PC-3 (cell line): ENCODE data around the gene KAZN. TPM values are rescaled to one million over a fixed set of nuclear protein-coding genes. Genes with fewer than 3 reads are reported as not detected.

Source experiments
- ATAC-seq: fragments of 200-7000 bp; cut with Tn5 transposase; 2 replicates; pipeline ENCODE4 v1.9.1; 2020; ENCODE audit warnings: mild to moderate bottlenecking, moderate library complexity
- BruUV-seq: library from RNA; stranded (reverse); fragments of 400-500 nt; replicated peaks from 2 replicates; lab custom pipeline; 2021; lab: Mats Ljungman, UMichigan
- CTCF ChIA-PET: fragments of 300-600 bp; sonication (Branson Sonifier 250); formaldehyde crosslinking; loops from one replicate; lab custom pipeline; 2022; ENCODE audit warnings: antibody characterized with exemption; lab: Charles Lee
- POLR2A ChIA-PET: fragments of 300-600 bp; sonication (Branson Sonifier 250); formaldehyde crosslinking; loops from one replicate; lab custom pipeline; 2022; ENCODE audit warnings: antibody characterized with exemption; ENCODE audit not compliant: unreplicated experiment; lab: Charles Lee
- DNase-seq: peaks from one replicate; pipeline ENCODE4 v3.0.0-alpha.2; 2015
- H2AFZ ChIP-seq: fragments of 300-600 bp; sonication (generic); 2 replicates; pipeline ENCODE4 v1.6.0; 2016; ENCODE audit warnings: antibody characterized with exemption, low read length
- H3F3A ChIP-seq: fragments of 300-600 bp; sonication (generic); one replicate; pipeline ENCODE4 v1.6.0; 2017; ENCODE audit warnings: antibody characterized with exemption, low read length, control low read depth, mild to moderate bottlenecking; ENCODE audit not compliant: unreplicated experiment
- H3K27ac ChIP-seq: fragments of 300-600 bp; sonication (generic); 2 replicates; pipeline ENCODE4 v1.5.1; 2016; ENCODE audit warnings: mild to moderate bottlenecking, low read length
- H3K27me3 ChIP-seq: fragments of 300-600 bp; sonication (generic); 2 replicates; pipeline ENCODE4 v1.6.1; 2016; ENCODE audit warnings: low read length, mixed read lengths
- H3K36me3 ChIP-seq: fragments of 300-600 bp; sonication (generic); 2 replicates; pipeline ENCODE4 v1.6.1; 2016; ENCODE audit warnings: low read depth, mixed run types, low read length, mixed read lengths
- H3K4me1 ChIP-seq: fragments of 300-600 bp; sonication (generic); 2 replicates; pipeline ENCODE4 v1.5.1; 2016; ENCODE audit warnings: low read length; ENCODE audit not compliant: insufficient read depth
- H3K4me2 ChIP-seq: fragments of 300-600 bp; sonication (generic); 2 replicates; pipeline ENCODE4 v1.6.0; 2016; ENCODE audit warnings: low read length
- H3K4me3 ChIP-seq: fragments of 300-600 bp; sonication (generic); 2 replicates; pipeline ENCODE4 v1.5.1; 2016; ENCODE audit warnings: mild to moderate bottlenecking, low read length, mixed read lengths
- H3K79me2 ChIP-seq: fragments of 300-600 bp; sonication (generic); 2 replicates; pipeline ENCODE4 v1.6.1; 2017; ENCODE audit warnings: low read length, mixed read lengths
- H3K9ac ChIP-seq: fragments of 300-600 bp; sonication (generic); 2 replicates; pipeline ENCODE4 v1.6.0; 2016; ENCODE audit warnings: mild to moderate bottlenecking, low read length
- H3K9me2 ChIP-seq: fragments of 300-600 bp; sonication (generic); replicated peaks from 2 replicates; pipeline ENCODE4 v1.6.1; 2016; ENCODE audit warnings: mixed run types, low read length, mixed read lengths
- H3K9me3 ChIP-seq: fragments of 300-600 bp; sonication (generic); 2 replicates; pipeline ENCODE4 v1.6.1; 2016; ENCODE audit warnings: low read length, mixed read lengths
- H4K20me1 ChIP-seq: fragments of 300-600 bp; sonication (generic); 2 replicates; pipeline ENCODE4 v1.6.1; 2016; ENCODE audit warnings: low read length, mixed read lengths
- EZH2 ChIP-seq: fragments of 300-600 bp; sonication (generic); IDR thresholded peaks from one replicate; pipeline ENCODE4 v1.6.1; 2017; ENCODE audit warnings: antibody characterized with exemption, mild to moderate bottlenecking, low read length; ENCODE audit not compliant: unreplicated experiment
- EZH2phosphoT487 ChIP-seq: fragments of 300-600 bp; sonication (generic); IDR thresholded peaks from 2 replicates; pipeline ENCODE4 v1.6.1; 2018; ENCODE audit warnings: mild to moderate bottlenecking, antibody characterized with exemption, low read length, borderline replicate concordance
- intact Hi-C: fragments of 100-400 bp; cut with micrococcal nuclease; formaldehyde crosslinking; loops from 2 replicates; pipeline ENCODE4 v1.9.0; 2023
- total RNA-seq: library from RNA; depleted of rRNA; stranded (reverse); fragments of >200 nt; gene quantifications from 2 replicates; pipeline ENCODE4 v1.2.3, GENCODE V29; 2014
- TF ChIP-seq, protein P1 (sequence below): fragments of 300-600 bp; sonication (generic); conservative IDR thresholded peaks from 2 replicates; pipeline ENCODE4 v1.5.1; 2017; ENCODE audit warnings: antibody characterized with exemption, low read depth, mild to moderate bottlenecking, low read length

KAZN gene
- total RNA-seq, 1 experiment from 2014 or later: 2.0 TPM

DNA sequence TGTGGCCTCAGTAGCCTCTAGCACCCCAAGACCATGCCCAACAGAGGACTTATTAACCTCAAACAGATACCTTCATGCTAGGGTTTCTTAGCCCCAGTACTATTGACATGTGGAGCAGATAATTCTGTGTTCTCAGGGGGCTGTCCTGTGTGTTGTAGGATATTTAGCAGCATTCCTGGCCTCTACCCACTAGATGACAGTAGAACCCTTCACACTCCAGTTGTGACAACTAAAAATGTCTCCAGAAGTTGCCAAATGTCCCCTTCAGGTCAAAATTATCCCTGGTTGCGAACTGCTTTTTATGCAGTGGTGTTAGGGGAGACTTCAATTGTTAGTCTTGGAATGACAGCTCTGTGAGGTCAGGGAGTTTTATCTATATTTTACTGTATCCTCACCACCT, 8.1 kb downstream of the KAZN start:
- TF ChIP-seq, protein P1, sequence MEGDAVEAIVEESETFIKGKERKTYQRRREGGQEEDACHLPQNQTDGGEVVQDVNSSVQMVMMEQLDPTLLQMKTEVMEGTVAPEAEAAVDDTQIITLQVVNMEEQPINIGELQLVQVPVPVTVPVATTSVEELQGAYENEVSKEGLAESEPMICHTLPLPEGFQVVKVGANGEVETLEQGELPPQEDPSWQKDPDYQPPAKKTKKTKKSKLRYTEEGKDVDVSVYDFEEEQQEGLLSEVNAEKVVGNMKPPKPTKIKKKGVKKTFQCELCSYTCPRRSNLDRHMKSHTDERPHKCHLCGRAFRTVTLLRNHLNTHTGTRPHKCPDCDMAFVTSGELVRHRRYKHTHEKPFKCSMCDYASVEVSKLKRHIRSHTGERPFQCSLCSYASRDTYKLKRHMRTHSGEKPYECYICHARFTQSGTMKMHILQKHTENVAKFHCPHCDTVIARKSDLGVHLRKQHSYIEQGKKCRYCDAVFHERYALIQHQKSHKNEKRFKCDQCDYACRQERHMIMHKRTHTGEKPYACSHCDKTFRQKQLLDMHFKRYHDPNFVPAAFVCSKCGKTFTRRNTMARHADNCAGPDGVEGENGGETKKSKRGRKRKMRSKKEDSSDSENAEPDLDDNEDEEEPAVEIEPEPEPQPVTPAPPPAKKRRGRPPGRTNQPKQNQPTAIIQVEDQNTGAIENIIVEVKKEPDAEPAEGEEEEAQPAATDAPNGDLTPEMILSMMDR: peak; percentile 55
- no peak for TF ChIP-seq EZH2
- no peak overlapping the region for H3K9ac ChIP-seq
- H3K4me3 ChIP-seq: no peak overlapping the region
- peak; percentile 30 for DNase-seq
- no peaks in the 10 kb centered on the region for H3K27me3 ChIP-seq
- ChIA-PET POLR2A (no interaction called here), CTCF (no interaction called here)
- H3K9me3 ChIP-seq: no peaks in the 10 kb centered on the region
- no peaks in the 10 kb centered on the region for H3K9me2 ChIP-seq
- H3K4me1 ChIP-seq: no peaks in the 10 kb centered on the region; the same call in 1 of the 2 replicates
- H3K36me3 ChIP-seq: no peaks in the 10 kb centered on the region
- no peaks in the 10 kb centered on the region for H4K20me1 ChIP-seq
- H3K4me2 ChIP-seq: no peak overlapping the region
- H3K79me2 ChIP-seq: no peaks in the 10 kb centered on the region
- ATAC-seq: peak; percentile 45
- no peak overlapping the region for H2AFZ ChIP-seq
- no peak overlapping the region for H3K27ac ChIP-seq
- intact Hi-C loops: loop anchor here (5.0 to 10.0 kb wide), 2 partner anchors 128 to 421 kb away; no protein-coding TSS in a partner anchor
- no TSS peak for BruUV-seq
- H3F3A ChIP-seq: no peaks in the 10 kb centered on the region

DNA sequence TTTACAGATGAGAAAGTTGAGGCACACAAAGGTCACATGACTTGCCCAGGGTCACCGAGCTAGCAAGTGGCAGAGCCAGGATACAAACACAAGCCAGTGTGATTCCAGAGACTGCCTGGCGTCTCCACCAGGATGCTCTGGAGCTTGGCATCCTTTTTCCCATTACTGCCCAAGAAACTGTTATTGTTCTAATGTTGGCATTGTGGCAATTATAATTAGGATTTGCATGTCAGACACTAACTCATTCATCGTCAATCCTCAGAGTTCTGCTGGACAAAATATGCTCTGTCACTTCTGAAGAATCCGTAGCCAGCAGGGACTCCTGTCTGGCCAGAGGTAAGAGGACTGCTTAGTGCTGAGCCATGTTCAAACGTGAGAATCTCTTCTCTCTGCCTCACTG, 8.8 kb downstream of the KAZN start:
- Histone ChIP-seq H3K79me2 (no peaks in the 10 kb centered on the region), H3K4me2 (no peak overlapping the region), H3K27me3 (no peaks in the 10 kb centered on the region), H3K4me3 (no peak overlapping the region), H3K9ac (no peak overlapping the region), H2AFZ (no peak overlapping the region), H3K36me3 (no peaks in the 10 kb centered on the region), H3K9me2 (no peaks in the 10 kb centered on the region), H3K27ac (no peak overlapping the region), H3K9me3 (no peaks in the 10 kb centered on the region), H3F3A (no peaks in the 10 kb centered on the region), H4K20me1 (no peaks in the 10 kb centered on the region), H3K4me1 (peaks cover 4% of the 10 kb centered on the region; the same call in 1 of the 2 replicates)
- ChIA-PET POLR2A (no interaction called here), CTCF (no interaction called here)
- no peak for TF ChIP-seq EZH2
- TF ChIP-seq, protein P1: no peak
- no peak for TF ChIP-seq EZH2phosphoT487
- DNase-seq (no peak), ATAC-seq (no peak)
- intact Hi-C loops: loop anchor here (5.0 to 10.0 kb wide), 2 partner anchors 128 to 420 kb away; no protein-coding TSS in a partner anchor
- BruUV-seq: no TSS peak

DNA sequence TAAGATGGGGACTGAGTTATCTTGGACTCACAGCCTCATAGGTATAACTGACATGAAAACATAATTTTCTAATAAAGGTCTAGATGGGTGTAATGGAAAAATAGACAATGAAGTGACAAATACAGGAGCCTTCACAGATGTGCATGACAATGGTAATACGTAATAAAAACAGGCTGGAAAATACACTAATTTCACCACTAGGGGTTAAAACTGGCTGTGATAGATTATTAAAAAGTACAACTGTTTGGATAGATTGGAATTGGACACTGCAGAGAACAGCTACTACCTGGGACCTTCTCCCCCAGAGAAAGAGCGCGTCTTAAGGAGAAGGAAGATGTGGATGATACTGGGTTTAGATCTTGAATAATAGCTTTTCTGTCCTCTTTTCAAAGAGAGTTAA, 9.8 kb downstream of the KAZN start:
- Histone ChIP-seq H3F3A (no peaks in the 10 kb centered on the region), H3K4me3 (no peak overlapping the region), H3K27ac (no peak overlapping the region), H3K4me2 (no peak overlapping the region), H3K9me2 (no peaks in the 10 kb centered on the region), H3K9me3 (no peaks in the 10 kb centered on the region), H2AFZ (no peak overlapping the region), H3K79me2 (no peaks in the 10 kb centered on the region), H3K36me3 (no peaks in the 10 kb centered on the region), H4K20me1 (no peaks in the 10 kb centered on the region), H3K27me3 (no peaks in the 10 kb centered on the region), H3K4me1 (peaks cover 5% of the 10 kb centered on the region; the same call in 1 of the 2 replicates), H3K9ac (no peak overlapping the region)
- ChIA-PET CTCF (no interaction called here), POLR2A (no interaction called here)
- DNase-seq: peak; percentile 18
- no peak for ATAC-seq
- no TSS peak for BruUV-seq
- TF ChIP-seq EZH2phosphoT487: no peak
- TF ChIP-seq EZH2: no peak
- TF ChIP-seq, protein P1: peak; percentile 54; the same call in 1 of the 2 replicates
- intact Hi-C loops: loop anchor here (5.0 to 10.0 kb wide), 2 partner anchors 126 to 419 kb away; no protein-coding TSS in a partner anchor
